SW 1271 (cell line): ENCODE data around the gene BRSK1.
"Not testable (repeated sequence)": the region's sequence is repeated elsewhere in the genome, so short reads cannot be mapped to it uniquely, and the experiment has no call there.

ENCODE experiments used
- DNase-seq, 2 experiments: peaks; one replicate each; lab custom pipeline; 2025; lab: John Stamatoyannopoulos, UW

The BRSK1 gene

GRCh38 chr19:55329791-55330190, 46.0 kb downstream of the BRSK1 start:
- not testable (repeated sequence) for DNase-seq

DNA sequence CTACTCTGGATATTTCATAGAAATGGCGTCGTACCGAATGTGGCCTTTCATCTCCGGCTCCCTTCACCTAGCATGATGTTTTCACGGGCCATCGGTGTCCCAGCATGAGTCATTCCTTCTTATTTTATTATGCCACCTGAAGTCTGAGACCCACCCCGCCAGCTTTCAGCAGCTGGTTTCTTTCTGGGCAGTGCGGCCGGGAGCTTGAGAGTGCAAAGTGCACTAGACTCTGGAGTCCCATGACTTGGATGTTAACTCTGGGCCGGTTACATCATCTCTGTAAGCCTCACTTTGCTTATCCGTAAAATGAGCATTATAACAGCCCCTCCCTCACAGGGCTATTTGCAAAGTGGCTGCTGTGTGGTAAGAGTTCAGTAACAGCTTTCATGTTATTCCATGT, 50.1 kb downstream of the BRSK1 start:
- no peak for DNase-seq

- DNase-seq = no peak
Measured at GRCh38 chr19:55336101-55336500, 52.3 kb downstream of the BRSK1 start.

DNA sequence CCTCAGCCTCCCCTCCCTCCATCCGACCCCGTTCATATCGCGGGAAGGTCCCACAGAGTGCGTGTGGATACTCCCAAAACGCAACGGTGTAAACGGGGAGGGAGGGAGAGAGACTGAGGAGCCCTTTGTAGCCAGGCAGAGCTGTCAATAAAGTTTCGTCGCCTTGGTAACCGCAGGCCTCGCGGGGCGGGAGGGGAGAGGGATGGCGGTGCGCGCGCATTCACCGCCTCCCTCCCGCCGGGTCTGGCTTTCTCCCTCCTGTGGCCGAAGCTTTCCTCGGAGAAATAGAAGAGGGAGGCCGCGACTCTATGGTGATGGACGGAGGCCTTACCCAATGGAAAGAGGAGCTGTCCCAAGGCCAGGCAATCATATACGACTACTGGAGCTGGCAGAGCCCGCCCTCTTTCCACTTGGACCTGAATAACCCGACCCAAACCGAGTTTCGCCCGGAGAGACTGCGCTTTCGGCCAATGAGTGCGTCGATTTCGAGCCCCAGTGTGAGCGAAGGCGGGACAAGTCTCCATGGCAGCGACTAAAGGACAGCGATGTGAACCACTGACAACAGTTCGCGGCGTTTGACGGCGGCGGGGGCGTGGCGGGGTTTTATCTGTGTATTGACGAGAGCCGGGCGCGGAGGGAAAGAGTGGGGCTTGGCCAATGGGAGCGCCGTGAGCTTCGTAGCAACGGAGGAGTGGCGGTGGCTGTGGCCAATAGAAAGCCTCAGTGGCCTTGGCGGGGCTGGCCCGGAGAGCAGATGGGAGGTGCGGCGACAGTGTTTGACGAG, 55.5 kb downstream of the BRSK1 start, which contains the start of gene KMT5C:
Gene KMT5C, plus strand, starts transcription at position 772 of the 784 bp plus-strand sequence. CDS start 2,061 bp downstream, outside the sequence.
- peak; percentile 98 to 100 for DNase-seq

DNA sequence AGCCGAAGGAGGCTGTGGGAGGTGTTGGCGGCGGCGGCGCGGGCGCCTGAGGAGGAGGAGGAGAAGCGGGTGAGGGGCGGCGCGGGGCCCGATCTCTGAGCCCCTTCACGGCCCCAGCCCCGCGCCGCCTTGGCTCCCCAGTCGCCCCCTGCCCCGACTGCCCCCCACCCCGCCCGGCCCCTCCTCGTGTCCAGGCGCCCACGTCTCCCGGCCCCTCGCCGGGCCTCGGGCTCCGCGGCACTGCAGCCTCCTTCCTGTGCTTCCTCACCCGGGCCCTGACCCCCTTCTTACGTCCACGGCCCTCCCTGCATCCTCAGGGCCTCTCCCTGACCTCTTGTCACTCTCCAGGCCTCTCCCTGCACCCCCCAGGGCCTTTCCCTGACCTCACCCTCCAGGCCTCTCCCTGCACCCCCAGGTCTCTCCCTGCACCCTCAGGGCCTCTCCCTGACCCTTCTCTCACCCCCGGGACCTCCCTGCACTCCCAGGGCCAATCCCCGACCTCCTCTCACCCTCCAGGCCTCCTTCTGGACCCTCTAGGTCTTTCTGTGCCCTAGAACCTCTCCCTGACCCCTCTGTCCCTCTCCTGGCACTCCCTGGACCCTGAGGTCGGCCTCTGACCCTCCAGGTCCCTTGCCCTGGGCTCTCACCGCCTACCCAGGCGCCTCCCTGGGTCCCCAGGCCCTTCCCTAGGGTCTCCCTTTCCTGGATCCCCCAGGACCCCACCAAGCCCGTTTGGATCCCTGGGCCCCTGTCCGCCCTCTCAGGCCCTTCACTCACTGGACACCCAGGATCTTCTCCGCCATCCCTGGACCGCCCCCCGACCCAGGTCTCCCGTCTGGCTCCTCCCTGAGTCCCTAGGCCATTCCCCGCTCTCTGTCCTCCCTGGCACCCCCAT, 56.3 kb downstream of the BRSK1 start:
- DNase-seq = no peak

- DNase-seq = no peak
Measured at GRCh38 chr19:55340784-55341147, 57.0 kb downstream of the BRSK1 start.

GRCh38 chr19:55341171-55341588, 57.4 kb downstream of the BRSK1 start:
- DNase-seq = peak in 1 of 2 experiments; percentile 18

DNA sequence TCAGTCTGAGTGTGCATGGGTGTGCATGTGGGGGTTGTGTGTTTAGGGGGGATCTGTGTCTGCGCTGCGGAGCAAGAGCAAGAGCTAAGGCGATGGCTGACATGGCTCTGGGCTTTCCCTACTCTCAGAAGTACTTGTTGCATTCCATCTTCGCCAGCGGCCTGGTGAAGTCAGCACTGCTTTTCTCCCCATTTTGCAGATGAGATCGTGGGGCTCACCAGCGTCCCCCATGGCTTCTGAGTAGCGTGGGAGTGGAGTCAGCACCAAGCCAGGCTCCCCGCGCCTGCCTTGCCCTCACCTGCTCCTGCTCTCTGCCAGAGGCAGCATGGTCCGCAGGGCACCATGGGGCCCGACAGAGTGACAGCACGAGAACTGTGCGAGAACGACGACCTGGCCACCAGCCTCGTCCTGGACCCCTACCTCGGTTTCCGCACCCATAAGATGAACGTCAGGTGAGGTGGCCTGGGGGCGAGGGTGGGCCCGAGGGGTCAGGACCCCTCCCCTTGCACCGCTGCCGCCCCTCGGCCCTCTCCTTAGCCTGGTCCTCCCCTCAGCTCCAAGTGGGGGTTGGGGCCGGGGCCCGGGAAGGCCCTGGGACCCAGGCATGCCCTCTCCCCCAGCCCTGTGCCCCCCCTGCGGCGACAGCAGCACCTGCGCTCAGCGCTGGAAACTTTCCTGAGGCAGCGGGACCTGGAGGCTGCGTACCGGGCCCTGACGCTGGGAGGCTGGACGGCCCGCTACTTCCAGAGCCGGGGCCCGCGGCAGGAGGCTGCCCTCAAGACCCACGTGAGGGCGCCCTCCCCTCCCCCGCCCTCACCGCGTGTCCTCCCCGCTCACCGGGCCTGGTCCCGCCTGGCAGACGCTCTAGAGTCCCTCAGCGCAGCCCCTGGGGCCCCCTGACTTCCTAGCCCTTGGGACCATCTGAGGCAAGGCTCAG, 58.1 kb downstream of the BRSK1 start:
- DNase-seq = no peak

GRCh38 chr19:55344444-55344843, 60.6 kb downstream of the BRSK1 start:
- no peak for DNase-seq

GRCh38 chr19:55345101-55345817, 61.5 kb downstream of the BRSK1 start:
- no peak for DNase-seq

GRCh38 chr19:55345818-55346724, 62.3 kb downstream of the BRSK1 start:
- DNase-seq = no peak

GRCh38 chr19:55346725-55347441, 63.1 kb downstream of the BRSK1 start:
- no peak for DNase-seq

GRCh38 chr19:55347442-55348009, 63.7 kb downstream of the BRSK1 start:
- DNase-seq = no peak

GRCh38 chr19:55348317-55349034, 64.7 kb downstream of the BRSK1 start:
- DNase-seq = no peak

DNA sequence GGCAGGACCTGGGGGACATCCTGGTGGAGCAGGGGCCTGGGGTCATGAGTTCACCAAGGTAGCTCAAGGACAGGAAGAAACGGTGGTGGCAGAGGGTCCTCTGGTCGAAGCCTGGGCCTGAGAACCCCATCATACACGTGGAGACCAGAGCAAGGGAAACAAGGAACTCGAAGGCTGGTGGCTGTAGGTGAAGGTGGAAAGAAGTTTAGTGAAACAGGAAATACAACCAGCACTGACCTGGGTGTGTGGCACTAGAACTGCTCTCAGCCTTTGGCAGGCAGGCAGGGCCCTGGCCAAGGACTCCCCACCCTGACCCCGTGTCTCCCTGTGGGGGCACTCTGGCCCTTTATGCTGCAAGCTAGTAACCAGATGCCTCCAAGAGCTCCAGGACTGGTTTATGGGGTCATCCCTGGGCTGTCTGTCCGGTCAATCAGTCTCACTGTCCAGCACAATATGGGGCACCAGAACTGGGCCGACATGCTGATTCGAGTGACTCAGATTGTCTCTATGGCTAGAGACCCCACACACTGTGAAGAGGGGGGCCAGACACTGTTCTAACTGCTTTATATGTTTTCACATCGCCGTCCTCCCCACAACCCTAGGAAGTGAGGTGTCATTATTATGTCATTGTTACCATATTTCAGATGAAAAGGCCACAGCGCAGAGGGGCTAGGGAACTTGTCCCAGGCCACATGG, 67.0 kb downstream of the BRSK1 start:
- no peak for DNase-seq

- DNase-seq = no peak
Measured at GRCh38 chr19:55352040-55352439, 68.2 kb downstream of the BRSK1 start.

GRCh38 chr19:55352549-55353145, 68.8 kb downstream of the BRSK1 start:
- DNase-seq = no peak
